Panc1 (cell line): ENCODE data around the gene HOXD3.

Experiments used
- CTCF ChIP-seq: fragments of 450-650 bp; IDR thresholded peaks from 2 replicates; pipeline ENCODE4 v1.5.1; 2017; ENCODE audit warnings: mild to moderate bottlenecking
- REST ChIP-seq, 2 experiments: IDR thresholded peaks; 2 replicates each; pipeline ENCODE4 v1.6.1; 2011 to 2012; ENCODE audit warnings: low read depth in 2 of 2, control low read depth in 1 of 2, low read length in 1 of 2, mild to moderate bottlenecking in 1 of 2, moderate library complexity in 1 of 2; ENCODE audit not compliant: insufficient read depth in 1 of 2
- SIN3A ChIP-seq: IDR thresholded peaks from 2 replicates; pipeline ENCODE4 v1.6.1; 2012; ENCODE audit warnings: low read depth, mild to moderate bottlenecking, low read length, moderate library complexity, borderline replicate concordance; ENCODE audit not compliant: insufficient read depth

DNA sequence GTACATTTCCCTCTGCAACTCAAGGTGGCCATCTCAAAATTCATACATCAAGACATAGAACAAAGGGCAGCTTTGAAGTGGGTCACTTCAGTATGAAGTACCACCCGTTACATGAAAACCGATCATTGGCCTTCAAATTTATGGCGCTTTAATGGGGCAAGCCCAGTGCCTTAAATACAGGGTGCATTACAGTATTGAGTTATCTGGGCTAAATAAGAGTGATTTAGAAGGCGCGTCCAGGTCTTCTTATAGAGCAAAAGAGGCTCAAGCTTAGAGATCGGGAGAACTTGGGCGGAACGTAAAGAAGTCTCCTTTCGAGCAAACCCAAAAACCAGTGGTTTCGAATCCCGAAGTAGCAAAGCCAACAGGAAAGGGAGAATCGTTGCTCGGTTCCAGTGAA lies 7.1 kb downstream of the HOXD3 start:
- no peak for TF ChIP-seq CTCF
- TF ChIP-seq SIN3A, result no peak
- TF ChIP-seq REST (IDR thresholded peaks at IDR 0.05; ENCODE audit: insufficient read depth in 1 of 2, low read depth in 2 of 2, low read length in 1 of 2), result no peak
